Nephron (organoid): ENCODE results near the gene FTO.
A peak's percentile ranks its signal among the peaks of the same experiment; 100 is the strongest.

Source experiments
- H3K27ac Mint-ChIP-seq, 3 experiments: 2 replicates each; pipeline ENCODE4 v1.8.0; 2020; ENCODE audit warnings: mixed read lengths in 3 of 3, mild to moderate bottlenecking in 2 of 3, moderate library complexity in 1 of 3
- H3K27me3 Mint-ChIP-seq: 2 replicates; pipeline ENCODE4 v1.8.0; 2021; ENCODE audit warnings: low read depth, mild to moderate bottlenecking, moderate library complexity, mixed read lengths
- H3K36me3 Mint-ChIP-seq: 2 replicates; pipeline ENCODE4 v1.8.0; 2020; ENCODE audit warnings: low read depth, mixed read lengths
- H3K4me1 Mint-ChIP-seq: 2 replicates; pipeline ENCODE4 v1.8.0; 2020; ENCODE audit warnings: mixed read lengths
- H3K4me3 Mint-ChIP-seq, 3 experiments: 2 replicates each; pipeline ENCODE4 v1.8.0; 2020; ENCODE audit warnings: mild to moderate bottlenecking in 3 of 3, mixed read lengths in 3 of 3, moderate library complexity in 2 of 3
- H3K9me3 Mint-ChIP-seq: 2 replicates; pipeline ENCODE4 v1.8.0; 2020; ENCODE audit warnings: mixed read lengths
- TF ChIP-seq, protein P1 (sequence below), 3 experiments: fragments of 200-600 bp; sonication (generic); IDR thresholded peaks; one replicate each; pipeline ENCODE4 v1.5.0; 2021; ENCODE audit warnings: antibody characterized with exemption in 3 of 3; ENCODE audit not compliant: unreplicated experiment in 3 of 3

Gene FTO

DNA sequence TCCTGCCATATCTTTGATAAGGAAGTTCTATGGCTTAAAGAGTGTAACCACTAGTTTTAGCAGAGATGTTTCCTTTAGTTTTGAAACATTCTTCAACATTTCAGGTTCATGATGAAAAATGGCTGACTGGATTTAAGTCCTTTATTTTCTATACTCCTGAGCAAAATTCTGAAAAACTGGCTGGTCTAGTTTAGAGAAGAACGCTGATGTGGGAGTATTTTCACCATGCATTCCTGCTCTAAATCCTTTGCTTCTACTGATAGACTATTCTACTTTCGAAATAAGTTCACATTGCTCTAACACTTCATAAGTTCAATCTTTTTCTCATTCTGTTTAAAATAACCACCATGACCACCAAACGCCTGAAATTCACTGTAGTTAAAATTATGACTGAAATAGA is 281.9 kb downstream of the FTO start:
- no peaks in the 10 kb centered on the region for H3K36me3 Mint-ChIP-seq
- no peak overlapping the region for H3K27ac Mint-ChIP-seq
- no peak overlapping the region for H3K4me3 Mint-ChIP-seq
- H3K27me3 Mint-ChIP-seq, result no peaks in the 10 kb centered on the region
- TF ChIP-seq, protein P1, sequence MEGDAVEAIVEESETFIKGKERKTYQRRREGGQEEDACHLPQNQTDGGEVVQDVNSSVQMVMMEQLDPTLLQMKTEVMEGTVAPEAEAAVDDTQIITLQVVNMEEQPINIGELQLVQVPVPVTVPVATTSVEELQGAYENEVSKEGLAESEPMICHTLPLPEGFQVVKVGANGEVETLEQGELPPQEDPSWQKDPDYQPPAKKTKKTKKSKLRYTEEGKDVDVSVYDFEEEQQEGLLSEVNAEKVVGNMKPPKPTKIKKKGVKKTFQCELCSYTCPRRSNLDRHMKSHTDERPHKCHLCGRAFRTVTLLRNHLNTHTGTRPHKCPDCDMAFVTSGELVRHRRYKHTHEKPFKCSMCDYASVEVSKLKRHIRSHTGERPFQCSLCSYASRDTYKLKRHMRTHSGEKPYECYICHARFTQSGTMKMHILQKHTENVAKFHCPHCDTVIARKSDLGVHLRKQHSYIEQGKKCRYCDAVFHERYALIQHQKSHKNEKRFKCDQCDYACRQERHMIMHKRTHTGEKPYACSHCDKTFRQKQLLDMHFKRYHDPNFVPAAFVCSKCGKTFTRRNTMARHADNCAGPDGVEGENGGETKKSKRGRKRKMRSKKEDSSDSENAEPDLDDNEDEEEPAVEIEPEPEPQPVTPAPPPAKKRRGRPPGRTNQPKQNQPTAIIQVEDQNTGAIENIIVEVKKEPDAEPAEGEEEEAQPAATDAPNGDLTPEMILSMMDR (IDR thresholded peaks at IDR 0.05; ENCODE audit: unreplicated experiment in 3 of 3), result no peak
- H3K4me1 Mint-ChIP-seq, result peaks cover 3% of the 10 kb centered on the region
- no peaks in the 10 kb centered on the region for H3K9me3 Mint-ChIP-seq

DNA sequence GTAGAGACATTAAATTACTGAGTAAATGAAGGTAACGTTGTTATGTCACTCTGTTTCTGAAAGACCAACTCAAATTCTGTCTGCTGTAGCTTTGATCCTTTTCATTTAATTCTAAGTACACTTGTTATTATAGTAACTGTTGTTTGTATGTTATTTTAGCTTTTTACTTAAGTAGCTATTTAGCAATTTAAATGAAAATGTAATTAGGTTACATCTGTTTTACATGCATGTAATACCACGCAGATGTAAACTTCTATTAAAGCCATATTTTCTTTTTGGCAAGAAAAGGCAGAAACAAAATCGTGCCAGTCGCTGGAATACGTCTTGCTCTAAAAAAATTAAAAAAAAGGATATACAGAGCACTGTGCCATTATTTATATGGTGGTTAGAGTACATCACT is 282.8 kb downstream of the FTO start:
- Mint-ChIP-seq H3K4me3 (no peak overlapping the region), H3K36me3 (no peaks in the 10 kb centered on the region), H3K27me3 (no peaks in the 10 kb centered on the region), H3K27ac (no peak overlapping the region), H3K4me1 (peaks cover 12% of the 10 kb centered on the region), H3K9me3 (no peaks in the 10 kb centered on the region)
- TF ChIP-seq, protein P1 (IDR thresholded peaks at IDR 0.05; ENCODE audit: unreplicated experiment in 3 of 3), result no peak

DNA sequence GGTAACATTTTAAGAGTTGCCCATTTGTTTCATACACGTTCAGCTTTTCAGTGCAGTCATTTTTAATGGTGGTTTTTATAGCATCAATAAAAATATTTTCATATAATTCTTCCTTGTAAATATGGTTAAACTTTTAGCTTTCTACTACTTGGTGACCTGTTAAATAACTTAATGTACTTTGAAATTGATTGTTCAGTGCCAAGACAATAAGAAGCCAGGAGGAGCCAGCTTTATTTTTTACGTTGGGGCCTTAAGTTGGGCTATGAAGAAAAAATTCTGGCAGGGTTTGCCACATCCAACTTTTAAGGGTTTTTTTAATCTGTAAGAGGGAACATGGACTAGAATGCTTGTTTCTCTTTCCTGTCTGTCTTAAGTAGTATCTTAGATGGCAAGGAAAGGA is 284.2 kb downstream of the FTO start:
- H3K4me3 Mint-ChIP-seq, result no peak overlapping the region
- TF ChIP-seq, protein P1 (IDR thresholded peaks at IDR 0.05; ENCODE audit: unreplicated experiment in 3 of 3), result no peak
- peaks cover 3% of the 10 kb centered on the region for H3K27me3 Mint-ChIP-seq
- H3K36me3 Mint-ChIP-seq, result no peaks in the 10 kb centered on the region
- no peak overlapping the region for H3K27ac Mint-ChIP-seq
- H3K9me3 Mint-ChIP-seq, result no peaks in the 10 kb centered on the region
- peaks cover 20% of the 10 kb centered on the region for H3K4me1 Mint-ChIP-seq

DNA sequence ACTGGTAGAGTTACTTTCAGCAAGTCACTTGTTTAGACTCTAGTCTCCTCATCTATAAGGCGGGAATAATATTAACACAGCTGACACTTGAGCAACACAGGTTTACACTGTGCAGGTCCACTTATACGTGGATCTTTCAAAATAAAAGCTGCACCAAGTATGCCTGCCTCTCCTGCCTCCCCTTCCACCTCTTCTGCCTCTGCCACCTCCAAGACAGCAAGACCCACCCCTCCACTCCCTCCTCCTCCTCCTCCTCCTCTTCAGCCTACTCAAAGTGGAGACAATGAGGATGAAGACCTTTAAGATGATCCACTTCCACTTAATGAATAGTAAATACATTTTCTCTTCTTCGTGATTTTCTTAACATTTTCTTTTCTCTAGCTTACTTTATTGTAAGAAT is 285.6 kb downstream of the FTO start:
- Mint-ChIP-seq H3K27ac (no peak overlapping the region), H3K27me3 (peaks cover 3% of the 10 kb centered on the region), H3K9me3 (no peaks in the 10 kb centered on the region), H3K4me1 (peaks cover 20% of the 10 kb centered on the region), H3K4me3 (no peak overlapping the region), H3K36me3 (no peaks in the 10 kb centered on the region)
- TF ChIP-seq, protein P1 (IDR thresholded peaks at IDR 0.05; ENCODE audit: unreplicated experiment in 3 of 3), result no peak

DNA sequence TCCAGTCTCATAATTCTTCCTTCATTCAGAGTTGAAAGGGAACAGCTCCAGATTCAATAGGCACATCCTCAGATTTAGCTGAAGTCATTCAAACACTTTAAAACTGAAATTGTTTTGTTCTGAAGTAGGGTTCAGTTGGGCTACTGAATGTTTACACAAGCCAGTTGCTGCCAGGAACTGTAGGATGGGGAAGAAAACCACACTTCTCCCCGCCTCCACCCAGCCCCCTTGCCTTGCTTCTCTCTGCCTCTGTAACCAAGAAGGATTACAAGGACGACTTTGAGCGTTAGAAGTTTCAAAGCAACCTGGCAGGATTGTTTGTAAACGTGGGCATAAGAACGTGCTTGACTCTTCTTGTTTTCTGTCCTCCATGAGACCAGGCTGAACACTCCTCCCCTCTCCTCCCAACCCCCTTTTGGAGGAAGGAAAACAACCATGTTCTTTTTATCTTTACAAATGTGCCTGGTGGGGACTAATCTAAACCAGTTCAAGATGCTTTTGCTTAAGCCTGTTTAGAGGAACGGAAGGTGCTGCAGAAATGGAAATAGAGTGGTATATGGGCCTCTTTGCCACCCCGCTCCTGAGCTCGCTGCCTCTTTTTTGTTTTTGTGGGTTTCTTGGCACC is 287.9 kb downstream of the FTO start:
- TF ChIP-seq, protein P1 (IDR thresholded peaks at IDR 0.05; ENCODE audit: unreplicated experiment in 3 of 3), result no peak
- no peaks in the 10 kb centered on the region for H3K9me3 Mint-ChIP-seq
- H3K27me3 Mint-ChIP-seq, result peaks cover 14% of the 10 kb centered on the region
- peak overlapping the region; percentile 5 to 66 (median 8) for H3K27ac Mint-ChIP-seq
- H3K4me3 Mint-ChIP-seq, result peak overlapping the region in 1 of 3 experiments; percentile 7
- peaks cover 20% of the 10 kb centered on the region for H3K4me1 Mint-ChIP-seq
- peaks cover 4% of the 10 kb centered on the region for H3K36me3 Mint-ChIP-seq

DNA sequence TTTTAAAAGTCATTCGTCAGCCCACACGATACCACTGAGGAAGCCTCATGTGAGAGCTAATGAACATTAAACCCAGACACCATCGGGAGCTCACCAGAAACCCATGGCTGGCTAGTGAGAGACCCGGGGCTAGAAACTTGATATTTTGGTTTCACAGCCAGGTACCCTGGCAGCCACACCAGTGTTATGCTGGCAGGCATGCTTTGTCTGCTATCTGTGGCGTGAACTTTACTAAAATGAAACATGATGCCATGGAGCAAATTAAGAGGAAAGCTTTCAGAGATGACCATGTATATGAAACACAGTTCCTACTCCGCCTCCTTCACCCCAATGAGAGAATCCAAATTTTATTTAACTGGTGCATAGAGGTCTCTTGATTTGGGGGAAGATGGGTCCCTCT is 291.4 kb downstream of the FTO start:
- peaks cover 17% of the 10 kb centered on the region for H3K27me3 Mint-ChIP-seq
- H3K36me3 Mint-ChIP-seq, result peaks cover 4% of the 10 kb centered on the region
- TF ChIP-seq, protein P1 (IDR thresholded peaks at IDR 0.05; ENCODE audit: unreplicated experiment in 3 of 3), result no peak
- H3K4me1 Mint-ChIP-seq, result peaks cover 38% of the 10 kb centered on the region
- no peak overlapping the region for H3K27ac Mint-ChIP-seq
- no peaks in the 10 kb centered on the region for H3K9me3 Mint-ChIP-seq
- H3K4me3 Mint-ChIP-seq, result no peak overlapping the region
